Measurements from ENCODE around the gene GFAP.

GFAP gene

GRCh38 chr17:44942456-44942855 is 27.2 kb upstream of the GFAP start:
- Histone ChIP-seq H3K9me2 (replicated peaks; ENCODE audit: low read depth, low read length) (no peaks in the 10 kb centered on the region), H3K9ac (ENCODE audit: low read depth, low read length, poor library complexity, severe bottlenecking) (peak overlapping the region; percentile 34), H3K79me2 (ENCODE audit: insufficient read depth, low read length) (peaks cover 100% of the 10 kb centered on the region), H3K27me3 (ENCODE audit: insufficient read depth, low read length, poor library complexity, severe bottlenecking) (no peaks in the 10 kb centered on the region), H3K4me3 (ENCODE audit: low read length, poor library complexity, severe bottlenecking) (peak overlapping the region; percentile 67), H3K9me3 (ENCODE audit: insufficient read depth, low read depth, low read length) (no peaks in the 10 kb centered on the region), H4K20me1 (ENCODE audit: insufficient read depth, low read length, poor library complexity, severe bottlenecking) (peaks cover 47% of the 10 kb centered on the region), H3K4me1 (ENCODE audit: insufficient read depth, low read length, poor library complexity, severe bottlenecking) (peaks cover 59% of the 10 kb centered on the region), H3K36me3 (ENCODE audit: insufficient read depth, low read length) (peaks cover 11% of the 10 kb centered on the region; the same call in 1 of the 2 replicates), H3F3A (ENCODE audit: low read depth) (no peaks in the 10 kb centered on the region), H3K4me2 (ENCODE audit: low read depth, low read length, poor library complexity, severe bottlenecking) (peak overlapping the region; percentile 86), H2AFZ (ENCODE audit: low read length) (no peak overlapping the region)
- no peak for TF ChIP-seq EZH2phosphoT487 (IDR thresholded peaks at IDR 0.05; ENCODE audit: borderline replicate concordance)
- no peak for TF ChIP-seq CTCF (conservative IDR thresholded peaks at IDR 0.05; ENCODE audit: low read length)

GRCh38 chr17:44941712-44942331 is 26.5 kb upstream of the GFAP start:
- Histone ChIP-seq H3K27me3 (ENCODE audit: insufficient read depth, low read length, poor library complexity, severe bottlenecking) (no peaks in the 10 kb centered on the region), H4K20me1 (ENCODE audit: insufficient read depth, low read length, poor library complexity, severe bottlenecking) (peaks cover 49% of the 10 kb centered on the region), H3K79me2 (ENCODE audit: insufficient read depth, low read length) (peaks cover 100% of the 10 kb centered on the region), H2AFZ (ENCODE audit: low read length) (peak overlapping the region; percentile 2; the same call in 1 of the 2 replicates), H3K9me3 (ENCODE audit: insufficient read depth, low read depth, low read length) (no peaks in the 10 kb centered on the region), H3K9ac (ENCODE audit: low read depth, low read length, poor library complexity, severe bottlenecking) (peak overlapping the region; percentile 34), H3K4me2 (ENCODE audit: low read depth, low read length, poor library complexity, severe bottlenecking) (peak overlapping the region; percentile 86), H3K36me3 (ENCODE audit: insufficient read depth, low read length) (peaks cover 11% of the 10 kb centered on the region; the same call in 1 of the 2 replicates), H3K9me2 (replicated peaks; ENCODE audit: low read depth, low read length) (no peaks in the 10 kb centered on the region), H3K4me3 (ENCODE audit: low read length, poor library complexity, severe bottlenecking) (peak overlapping the region; percentile 67), H3F3A (ENCODE audit: low read depth) (no peaks in the 10 kb centered on the region), H3K4me1 (ENCODE audit: insufficient read depth, low read length, poor library complexity, severe bottlenecking) (peaks cover 59% of the 10 kb centered on the region)
- TF ChIP-seq CTCF (conservative IDR thresholded peaks at IDR 0.05; ENCODE audit: low read length) (0 out of 2 replicates have a peak, but pooled peaks have one; percentile 8), EZH2phosphoT487 (IDR thresholded peaks at IDR 0.05; ENCODE audit: borderline replicate concordance) (no peak)

GRCh38 chr17:44940768-44941167 is 25.5 kb upstream of the GFAP start:
- Histone ChIP-seq H3F3A (ENCODE audit: low read depth) (no peaks in the 10 kb centered on the region), H3K4me2 (ENCODE audit: low read depth, low read length, poor library complexity, severe bottlenecking) (peak overlapping the region; percentile 86), H3K9me3 (ENCODE audit: insufficient read depth, low read depth, low read length) (no peaks in the 10 kb centered on the region), H3K27me3 (ENCODE audit: insufficient read depth, low read length, poor library complexity, severe bottlenecking) (no peaks in the 10 kb centered on the region), H3K4me1 (ENCODE audit: insufficient read depth, low read length, poor library complexity, severe bottlenecking) (peaks cover 55% of the 10 kb centered on the region), H2AFZ (ENCODE audit: low read length) (no peak overlapping the region), H3K9ac (ENCODE audit: low read depth, low read length, poor library complexity, severe bottlenecking) (peak overlapping the region; percentile 34), H3K79me2 (ENCODE audit: insufficient read depth, low read length) (peaks cover 97% of the 10 kb centered on the region), H3K9me2 (replicated peaks; ENCODE audit: low read depth, low read length) (no peaks in the 10 kb centered on the region), H4K20me1 (ENCODE audit: insufficient read depth, low read length, poor library complexity, severe bottlenecking) (peaks cover 42% of the 10 kb centered on the region), H3K4me3 (ENCODE audit: low read length, poor library complexity, severe bottlenecking) (peak overlapping the region; percentile 67), H3K36me3 (ENCODE audit: insufficient read depth, low read length) (peaks cover 16% of the 10 kb centered on the region; the same call in 1 of the 2 replicates)
- no peak for TF ChIP-seq CTCF (conservative IDR thresholded peaks at IDR 0.05; ENCODE audit: low read length)
- no peak for TF ChIP-seq EZH2phosphoT487 (IDR thresholded peaks at IDR 0.05; ENCODE audit: borderline replicate concordance)

All from Loucy (cell line).